Activated naive CD4-positive, alpha-beta T cell treated with anti-CD3 and anti-CD28 coated beads, Interleukin-2, amount 10 ng/mL, durations not matched to agents 7 days and 5 days (primary cell): ENCODE data around the gene CD34.

Source experiments
- CTCF ChIA-PET: fragments of 350-600 bp; sonication (Branson Sonifier 250); formaldehyde crosslinking; loops from one replicate; lab custom pipeline; 2021; ENCODE audit warnings: antibody characterized with exemption; lab: Charles Lee
- DNase-seq: peaks from one replicate; pipeline ENCODE4 v3.0.0-alpha.2; 2020
- H3K27ac Mint-ChIP-seq: one replicate; pipeline ENCODE4 v1.8.0; 2021; ENCODE audit warnings: mild to moderate bottlenecking, moderate library complexity, mixed read lengths
- H3K27me3 Mint-ChIP-seq: one replicate; pipeline ENCODE4 v1.8.0; 2021; ENCODE audit warnings: mild to moderate bottlenecking, mixed read lengths
- H3K36me3 Mint-ChIP-seq: one replicate; pipeline ENCODE4 v1.8.0; 2021; ENCODE audit warnings: mixed read lengths
- H3K4me1 Mint-ChIP-seq: one replicate; pipeline ENCODE4 v1.8.0; 2021; ENCODE audit warnings: mixed read lengths
- H3K4me3 Mint-ChIP-seq: one replicate; pipeline ENCODE4 v1.8.0; 2021; ENCODE audit warnings: mild to moderate bottlenecking, moderate library complexity, mixed read lengths
- H3K9me3 Mint-ChIP-seq: one replicate; pipeline ENCODE4 v1.8.0; 2021; ENCODE audit warnings: mixed read lengths

The CD34 gene

GRCh38 chr1:207831517-207832327 is 79.2 kb downstream of the CD34 start:
- Mint-ChIP-seq H3K36me3 (peaks cover 30% of the 10 kb centered on the region), H3K9me3 (no peaks in the 10 kb centered on the region), H3K4me1 (peaks cover 86% of the 10 kb centered on the region), H3K27ac (peak overlapping the region; percentile 94), H3K4me3 (peak overlapping the region; percentile 55), H3K27me3 (no peaks in the 10 kb centered on the region)
- CTCF ChIA-PET, result interaction anchor here (1.1 to 14.4 kb wide), 6 partner anchors 8 to 131 kb away, joined by 3 to 237 read pairs (median 28); no protein-coding TSS in a partner anchor
- DNase-seq, result peak; percentile 59
